Type B pancreatic cell (in vitro differentiated cells): ENCODE results near the gene TBCEL. TPM values are rescaled to one million over a fixed set of nuclear protein-coding genes. Genes with fewer than 3 reads are reported as not detected.
A peak's percentile ranks its signal among the peaks of the same experiment; 100 is the strongest.

Source experiments
- DNase-seq: peaks from one replicate; pipeline ENCODE4 v3.0.0; 2021; ENCODE audit warnings: mixed read lengths; ENCODE audit not compliant: unreplicated experiment; ENCODE audit errors: extremely low spot score
- H3K27ac Mint-ChIP-seq: 2 replicates; pipeline ENCODE4 v1.8.0; 2021; ENCODE audit warnings: mild to moderate bottlenecking, mixed read lengths
- H3K27me3 Mint-ChIP-seq: 2 replicates; pipeline ENCODE4 v1.8.0; 2021; ENCODE audit warnings: mixed read lengths
- H3K36me3 Mint-ChIP-seq: 2 replicates; pipeline ENCODE4 v1.8.0; 2021; ENCODE audit warnings: mixed read lengths
- H3K4me1 Mint-ChIP-seq: one replicate; pipeline ENCODE4 v1.8.0; 2021; ENCODE audit warnings: mixed read lengths; ENCODE audit not compliant: unreplicated experiment
- H3K4me3 Mint-ChIP-seq: 2 replicates; pipeline ENCODE4 v1.8.0; 2021; ENCODE audit warnings: mild to moderate bottlenecking, mixed read lengths
- H3K9me3 Mint-ChIP-seq: 2 replicates; pipeline ENCODE4 v1.8.0; 2021; ENCODE audit warnings: mixed read lengths
- CTCF ChIP-seq: fragments of 200-600 bp; sonication (generic); conservative IDR thresholded peaks from 2 replicates; pipeline ENCODE4 v1.5.0; 2021; ENCODE audit warnings: antibody characterized with exemption, mild to moderate bottlenecking
- total RNA-seq: library from RNA; stranded (reverse); gene quantifications from 2 replicates; pipeline ENCODE4 v1.2.1, GENCODE V29; 2021; ENCODE audit warnings: low replicate concordance

TBCEL gene
- total RNA-seq, 1 donor from 2014 or later = 40.5 TPM

DNA sequence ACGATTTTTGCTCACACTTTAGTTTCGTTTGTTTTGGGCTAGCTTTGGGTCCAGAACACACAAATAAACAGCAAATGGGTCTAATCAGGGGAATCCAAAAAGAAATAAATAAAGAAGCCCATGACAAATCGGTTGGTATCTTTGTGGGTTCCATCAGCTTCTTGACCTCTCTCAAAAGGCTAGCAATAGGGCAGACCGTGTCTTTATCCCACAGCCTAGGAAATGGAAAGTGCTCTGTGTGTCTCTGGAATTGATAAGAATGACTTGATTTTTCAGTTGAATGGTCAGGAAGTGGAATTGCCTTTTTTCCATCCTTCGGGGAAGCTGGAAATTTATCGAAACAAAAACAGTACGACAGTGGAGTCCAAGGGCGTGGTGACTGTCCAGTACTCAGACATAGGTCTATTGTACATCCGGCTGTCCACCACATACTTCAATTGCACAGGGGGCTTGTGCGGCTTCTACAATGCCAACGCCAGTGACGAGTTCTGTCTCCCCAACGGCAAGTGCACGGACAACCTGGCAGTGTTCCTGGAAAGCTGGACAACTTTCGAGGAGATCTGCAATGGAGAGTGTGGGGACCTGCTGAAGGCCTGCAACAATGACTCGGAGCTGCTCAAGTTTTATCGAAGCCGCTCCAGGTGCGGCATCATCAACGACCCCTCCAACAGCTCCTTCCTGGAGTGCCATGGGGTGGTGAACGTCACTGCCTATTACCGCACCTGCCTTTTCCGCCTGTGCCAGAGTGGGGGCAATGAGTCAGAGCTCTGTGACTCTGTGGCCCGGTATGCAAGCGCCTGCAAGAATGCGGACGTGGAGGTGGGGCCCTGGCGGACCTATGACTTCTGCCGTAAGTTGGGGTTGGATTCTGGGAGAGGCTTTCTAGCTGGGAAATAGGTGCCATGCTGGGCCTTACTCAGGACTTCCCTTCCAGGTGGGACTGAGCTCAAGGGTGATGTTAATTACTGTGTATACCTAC, 105.7 kb downstream of the TBCEL start:
- Mint-ChIP-seq H3K27ac (no peak overlapping the region), H3K4me3 (no peak overlapping the region), H3K9me3 (no peaks in the 10 kb centered on the region), H3K4me1 (no peaks in the 10 kb centered on the region), H3K27me3 (no peaks in the 10 kb centered on the region), H3K36me3 (no peaks in the 10 kb centered on the region)
- DNase-seq = no peak
- TF ChIP-seq CTCF = no peak

GRCh38 chr11:121131656-121132055, 107.8 kb downstream of the TBCEL start:
- Mint-ChIP-seq H3K27ac (no peak overlapping the region), H3K4me3 (no peak overlapping the region), H3K4me1 (no peaks in the 10 kb centered on the region), H3K36me3 (no peaks in the 10 kb centered on the region), H3K9me3 (no peaks in the 10 kb centered on the region), H3K27me3 (no peaks in the 10 kb centered on the region)
- TF ChIP-seq CTCF = no peak
- no peak for DNase-seq

DNA sequence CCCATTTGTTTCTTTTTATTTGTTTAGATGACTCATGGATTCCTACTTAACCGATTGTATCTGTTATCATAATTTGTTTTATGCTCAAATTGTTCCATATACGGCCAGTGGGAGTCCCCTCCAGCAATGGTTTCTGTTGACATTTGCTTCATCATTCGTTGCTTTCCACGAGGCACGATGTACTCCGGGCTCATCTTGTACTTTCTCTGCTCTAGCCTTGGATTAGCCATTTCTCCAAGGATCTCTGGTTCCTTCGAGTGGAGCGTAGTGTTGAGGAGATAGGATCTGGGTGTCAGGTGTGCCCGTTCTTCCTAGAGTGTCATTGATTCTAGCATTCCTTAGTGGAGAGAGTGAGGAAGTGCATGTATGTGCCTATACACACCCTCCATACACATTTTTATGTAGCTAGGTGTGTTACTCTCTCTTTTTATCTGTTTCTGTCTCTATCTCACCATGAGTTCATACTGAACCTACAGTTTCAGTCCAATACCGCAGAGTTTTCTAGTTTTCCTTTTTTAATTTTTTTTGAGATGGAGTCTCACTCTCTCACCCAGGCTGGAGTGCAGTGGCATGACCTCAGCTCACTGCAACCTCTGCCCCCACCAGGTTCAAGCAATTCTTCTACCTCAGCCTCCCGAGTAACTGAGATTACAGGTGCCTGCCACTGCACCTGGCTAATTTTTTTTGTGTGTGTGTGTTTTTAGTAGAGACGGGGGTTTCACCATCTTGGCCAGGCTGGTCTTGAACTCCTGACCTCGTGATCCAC, 108.5 kb downstream of the TBCEL start:
- Mint-ChIP-seq H3K36me3 (no peaks in the 10 kb centered on the region), H3K4me3 (no peak overlapping the region), H3K27ac (no peak overlapping the region), H3K9me3 (no peaks in the 10 kb centered on the region), H3K27me3 (no peaks in the 10 kb centered on the region), H3K4me1 (no peaks in the 10 kb centered on the region)
- TF ChIP-seq CTCF = peak; percentile 31
- DNase-seq = no peak

DNA sequence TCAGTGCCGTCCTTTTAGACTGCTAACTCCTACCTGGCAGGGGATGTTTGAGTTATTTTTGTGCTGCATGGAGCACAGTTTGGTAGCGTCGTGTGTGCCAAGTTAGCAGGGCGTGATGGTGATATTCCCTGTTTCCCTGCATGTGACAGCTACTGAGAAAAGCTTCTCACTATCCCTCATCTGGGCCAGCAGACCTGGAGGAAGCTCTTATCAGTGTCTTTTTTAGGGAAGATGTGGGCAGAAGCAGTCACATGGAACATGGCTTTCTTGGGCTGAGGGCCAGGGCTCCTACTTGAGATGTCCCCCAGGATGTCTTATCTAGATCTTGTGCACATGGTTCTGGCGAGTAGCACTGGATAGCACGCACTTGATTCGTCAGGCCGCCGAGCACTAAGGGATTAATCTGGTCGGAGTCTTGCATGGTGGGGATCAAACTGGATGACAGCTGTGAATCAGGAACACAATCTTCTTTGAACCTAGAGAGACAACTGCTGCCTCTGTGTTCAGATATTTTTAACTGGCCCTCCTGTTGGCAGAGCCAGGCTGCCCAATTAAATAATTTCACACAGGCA, 110.9 kb downstream of the TBCEL start:
- no peaks in the 10 kb centered on the region for H3K4me1 Mint-ChIP-seq

More for the DNA sequence above, 110.9 kb downstream of the TBCEL start:
- no peaks in the 10 kb centered on the region for H3K36me3 Mint-ChIP-seq
- H3K4me3 Mint-ChIP-seq = no peak overlapping the region
- H3K27ac Mint-ChIP-seq = no peak overlapping the region
- no peak for TF ChIP-seq CTCF
- H3K27me3 Mint-ChIP-seq = no peaks in the 10 kb centered on the region
- DNase-seq = no peak
- H3K9me3 Mint-ChIP-seq = no peaks in the 10 kb centered on the region
